IMR-90 (cell line): ENCODE measurements around the gene ALDH1B1. TPM values are rescaled to one million over a fixed set of nuclear protein-coding genes. Genes with fewer than 3 reads are reported as not detected.

Experiments used
- ATAC-seq: fragments of 200-7000 bp; cut with Tn5 transposase; 2 replicates; pipeline ENCODE4 v1.9.1; 2020; ENCODE audit warnings: low read depth, mild to moderate bottlenecking, moderate library complexity
- BruUV-seq: library from RNA; stranded (reverse); fragments of 400-500 nt; replicated peaks from 2 replicates; lab custom pipeline; 2021; lab: Mats Ljungman, UMichigan
- CTCF ChIA-PET: fragments of 300-600 bp; formaldehyde crosslinking; extraction: SDS; loops from one replicate; lab custom pipeline; 2021; ENCODE audit warnings: antibody characterized with exemption; lab: Yijun Ruan, JAX
- POLR2A ChIA-PET: fragments of 300-600 bp; sonication (Branson Sonifier 250); formaldehyde crosslinking; loops from one replicate; lab custom pipeline; 2022; ENCODE audit warnings: antibody characterized with exemption; ENCODE audit not compliant: unreplicated experiment; lab: Charles Lee
- DNase-seq: peaks from one replicate; pipeline ENCODE4 v3.0.0; 2013
- H2AFZ ChIP-seq: replicated peaks from 2 replicates; pipeline ENCODE3; 2013; ENCODE audit warnings: low read length, mild to moderate bottlenecking; ENCODE audit not compliant: poor library complexity
- H2AK5ac ChIP-seq: 2 replicates; pipeline ENCODE4 v1.6.1; 2013; ENCODE audit warnings: low read depth, low read length, inconsistent platforms
- H2AK9ac ChIP-seq: replicated peaks from 2 replicates; pipeline ENCODE3; 2013; ENCODE audit warnings: mild to moderate bottlenecking, low read depth, low read length, moderate library complexity; ENCODE audit not compliant: poor library complexity
- H2BK120ac ChIP-seq: 2 replicates; pipeline ENCODE4 v1.6.1; 2013; ENCODE audit warnings: low read depth, low read length, inconsistent platforms
- H2BK15ac ChIP-seq: 3 replicates; pipeline ENCODE4 v1.6.1; 2013; ENCODE audit warnings: low read depth, low read length, inconsistent platforms
- H2BK20ac ChIP-seq: 2 replicates; pipeline ENCODE4 v1.6.1; 2013; ENCODE audit warnings: low read depth, mild to moderate bottlenecking, inconsistent platforms, low read length, moderate library complexity
- H2BK5ac ChIP-seq: 2 replicates; pipeline ENCODE4 v1.6.1; 2013; ENCODE audit warnings: mild to moderate bottlenecking, low read depth, low read length, inconsistent platforms; ENCODE audit not compliant: poor library complexity, severe bottlenecking
- H3K14ac ChIP-seq: replicated peaks from 2 replicates; pipeline ENCODE4 v1.6.1; 2013; ENCODE audit warnings: low read depth, low read length, inconsistent platforms
- H3K18ac ChIP-seq: 2 replicates; pipeline ENCODE4 v1.6.1; 2013; ENCODE audit warnings: low read depth, low read length, control low read depth
- H3K23ac ChIP-seq: 2 replicates; pipeline ENCODE4 v1.6.1; 2013; ENCODE audit warnings: low read depth, low read length, inconsistent platforms
- H3K27ac ChIP-seq: 2 replicates; pipeline ENCODE4 v1.5.1; 2013; ENCODE audit warnings: mild to moderate bottlenecking, control low read depth, low read length; ENCODE audit not compliant: insufficient read depth
- H3K27me3 ChIP-seq: 2 replicates; pipeline ENCODE4 v1.6.1; 2013; ENCODE audit warnings: low read length; ENCODE audit not compliant: control insufficient read depth, insufficient read depth
- H3K36me3 ChIP-seq: 2 replicates; pipeline ENCODE4 v1.6.1; 2013; ENCODE audit warnings: low read length, mixed read lengths; ENCODE audit not compliant: control insufficient read depth, insufficient read depth
- H3K4ac ChIP-seq: 2 replicates; pipeline ENCODE4 v1.6.1; 2013; ENCODE audit warnings: low read depth, low read length, inconsistent platforms
- H3K4me1 ChIP-seq: 2 replicates; pipeline ENCODE4 v1.6.1; 2013; ENCODE audit warnings: low read length, mixed read lengths; ENCODE audit not compliant: control insufficient read depth, insufficient read depth
- H3K4me2 ChIP-seq: 2 replicates; pipeline ENCODE4 v1.6.1; 2013; ENCODE audit warnings: low read depth, mild to moderate bottlenecking, control low read depth, low read length, moderate library complexity
- H3K4me3 ChIP-seq: 2 replicates; pipeline ENCODE4 v1.5.1; 2013; ENCODE audit warnings: low read depth, mild to moderate bottlenecking, control low read depth, low read length, moderate library complexity; ENCODE audit not compliant: insufficient read depth
- H3K56ac ChIP-seq: 2 replicates; pipeline ENCODE4 v1.6.1; 2013; ENCODE audit warnings: low read length, inconsistent platforms; ENCODE audit not compliant: insufficient read depth; ENCODE audit errors: extremely low read depth
- H3K79me1 ChIP-seq, 2 experiments: 2 replicates each; pipeline ENCODE4 v1.6.1; 2013; ENCODE audit warnings: low read length in 2 of 2, inconsistent platforms in 1 of 2, low read depth in 1 of 2
- H3K9ac ChIP-seq: 2 replicates; pipeline ENCODE4 v1.6.1; 2013; ENCODE audit warnings: low read depth, low read length, control low read depth
- H3K9me1 ChIP-seq: 2 replicates; pipeline ENCODE4 v1.6.1; 2013; ENCODE audit warnings: low read length, inconsistent platforms; ENCODE audit not compliant: insufficient read depth
- H3K9me3 ChIP-seq: 2 replicates; pipeline ENCODE4 v1.6.1; 2013; ENCODE audit warnings: low read length; ENCODE audit not compliant: control insufficient read depth, insufficient read depth
- H4K20me1 ChIP-seq: 2 replicates; pipeline ENCODE4 v1.6.1; 2013; ENCODE audit warnings: low read length, inconsistent platforms; ENCODE audit not compliant: insufficient read depth
- H4K5ac ChIP-seq: 2 replicates; pipeline ENCODE4 v1.6.1; 2013; ENCODE audit warnings: mild to moderate bottlenecking, low read depth, low read length, control low read depth
- H4K8ac ChIP-seq, 2 experiments: 2 replicates each; pipeline ENCODE4 v1.6.1; 2013; ENCODE audit warnings: low read depth in 2 of 2, low read length in 2 of 2, control low read depth in 1 of 2, inconsistent platforms in 1 of 2
- H4K91ac ChIP-seq: 2 replicates; pipeline ENCODE4 v1.6.1; 2013; ENCODE audit warnings: low read depth, low read length, inconsistent platforms; ENCODE audit not compliant: insufficient read depth
- BHLHE40 ChIP-seq: fragments of 150-350 bp; IDR thresholded peaks from 2 replicates; pipeline ENCODE4 v1.6.1; 2016; ENCODE audit warnings: mild to moderate bottlenecking, low read depth, low read length
- CEBPB ChIP-seq: IDR thresholded peaks from 2 replicates; pipeline ENCODE4 v1.6.1; 2012; ENCODE audit warnings: low read depth, low read length, improper control_type of control experiment
- CHD1 ChIP-seq: IDR thresholded peaks from 2 replicates; pipeline ENCODE4 v1.6.1; 2012; ENCODE audit warnings: low read depth, low read length, improper control_type of control experiment
- FOS ChIP-seq: fragments of 150-350 bp; IDR thresholded peaks from 2 replicates; pipeline ENCODE4 v1.6.1; 2016; ENCODE audit warnings: low read depth, low read length
- MAFK ChIP-seq: IDR thresholded peaks from 2 replicates; pipeline ENCODE4 v1.6.1; 2012; ENCODE audit warnings: low read depth, low read length, improper control_type of control experiment
- MAZ ChIP-seq: IDR thresholded peaks from 2 replicates; pipeline ENCODE4 v1.6.1; 2012; ENCODE audit warnings: low read depth, mild to moderate bottlenecking, low read length, improper control_type of control experiment, moderate library complexity, borderline replicate concordance
- MXI1 ChIP-seq: IDR thresholded peaks from 2 replicates; pipeline ENCODE4 v1.6.1; 2012; ENCODE audit warnings: low read depth, mild to moderate bottlenecking, low read length, moderate library complexity, borderline replicate concordance
- NFE2L2 ChIP-seq: fragments of 150-350 bp; IDR thresholded peaks from 2 replicates; pipeline ENCODE4 v1.6.1; 2016; ENCODE audit warnings: low read depth, mild to moderate bottlenecking, low read length
- POLR2A ChIP-seq: IDR thresholded peaks from 2 replicates; pipeline ENCODE4 v1.6.1; 2012; ENCODE audit warnings: mild to moderate bottlenecking, low read depth, low read length
- RAD21 ChIP-seq: IDR thresholded peaks from 2 replicates; pipeline ENCODE4 v1.6.1; 2012; ENCODE audit warnings: low read length, improper control_type of control experiment
- RCOR1 ChIP-seq: IDR thresholded peaks from 2 replicates; pipeline ENCODE4 v1.6.1; 2012; ENCODE audit warnings: mild to moderate bottlenecking, low read length, improper control_type of control experiment; ENCODE audit not compliant: insufficient replicate concordance
- RFX5 ChIP-seq: IDR thresholded peaks from 2 replicates; pipeline ENCODE4 v1.8.0; 2012; ENCODE audit warnings: low read depth, mild to moderate bottlenecking, low read length, moderate library complexity
- SMC3 ChIP-seq: fragments of 150-350 bp; IDR thresholded peaks from 2 replicates; pipeline ENCODE4 v1.6.1; 2016; ENCODE audit warnings: low read depth, mild to moderate bottlenecking, antibody characterized with exemption, low read length, moderate library complexity
- WGBS, 2 experiments: methylation state at CpG; one replicate each; pipeline versions ENCODE4 v1.1.5 to v1.1.7; 2013; ENCODE audit warnings: missing lambda C conversion rate in 2 of 2; ENCODE audit not compliant: insufficient read length in 1 of 2; ENCODE audit errors: extremely low coverage in 2 of 2; 5-methylcytosine and 5-hydroxymethylcytosine counted together
- dilution Hi-C: fragments of 300-500 bp; cut with HindIII; formaldehyde crosslinking; loops from one replicate; pipeline ENCODE4 v1.14.3; 2018; ENCODE audit warnings: low sequenced_read_pairs; ENCODE audit not compliant: unreplicated experiment
- in situ Hi-C: fragments of 300-500 bp; cut with MboI; formaldehyde crosslinking; loops from 3 replicates; pipeline ENCODE4 v1.14.3; 2019; ENCODE audit warnings: low sequenced_read_pairs, inconsistent platforms, mixed read lengths
- intact Hi-C: fragments of 100-400 bp; cut with micrococcal nuclease; formaldehyde crosslinking; loops from 2 replicates; pipeline ENCODE4 v1.10.0; 2022
- polyA plus RNA-seq, 3 experiments: library from polyadenylated mRNA; depleted of rRNA; stranded (reverse); fragments of >200 nt; gene quantifications; 2 replicates each; pipeline ENCODE4 v1.2.3, GENCODE V29; 2012; ENCODE audit warnings: low replicate concordance in 1 of 3
- total RNA-seq: library from RNA; depleted of rRNA; stranded (reverse); fragments of >200 nt; gene quantifications from 2 replicates; pipeline ENCODE4 v1.2.3, GENCODE V29; 2012
- TF ChIP-seq, protein P1 (sequence below): conservative IDR thresholded peaks from 2 replicates; pipeline ENCODE4 v1.5.1; 2012; ENCODE audit warnings: mild to moderate bottlenecking, low read depth, low read length, improper control_type of control experiment
- TF ChIP-seq, protein P2 (sequence below): fragments of 150-350 bp; IDR thresholded peaks from 2 replicates; pipeline ENCODE4 v1.6.1; 2016; ENCODE audit warnings: low read depth, mild to moderate bottlenecking, low read length, moderate library complexity, borderline replicate concordance
- TF ChIP-seq, protein P3 (sequence below): fragments of 150-350 bp; IDR thresholded peaks from 2 replicates; pipeline ENCODE4 v1.6.1; 2017; ENCODE audit warnings: mild to moderate bottlenecking, antibody characterized with exemption, low read length, low read depth

Gene ALDH1B1
- total and polyA plus RNA-seq, 2 of the 4 experiments (the other 2 are of a cell fraction): 29.6 to 37.6 TPM

DNA sequence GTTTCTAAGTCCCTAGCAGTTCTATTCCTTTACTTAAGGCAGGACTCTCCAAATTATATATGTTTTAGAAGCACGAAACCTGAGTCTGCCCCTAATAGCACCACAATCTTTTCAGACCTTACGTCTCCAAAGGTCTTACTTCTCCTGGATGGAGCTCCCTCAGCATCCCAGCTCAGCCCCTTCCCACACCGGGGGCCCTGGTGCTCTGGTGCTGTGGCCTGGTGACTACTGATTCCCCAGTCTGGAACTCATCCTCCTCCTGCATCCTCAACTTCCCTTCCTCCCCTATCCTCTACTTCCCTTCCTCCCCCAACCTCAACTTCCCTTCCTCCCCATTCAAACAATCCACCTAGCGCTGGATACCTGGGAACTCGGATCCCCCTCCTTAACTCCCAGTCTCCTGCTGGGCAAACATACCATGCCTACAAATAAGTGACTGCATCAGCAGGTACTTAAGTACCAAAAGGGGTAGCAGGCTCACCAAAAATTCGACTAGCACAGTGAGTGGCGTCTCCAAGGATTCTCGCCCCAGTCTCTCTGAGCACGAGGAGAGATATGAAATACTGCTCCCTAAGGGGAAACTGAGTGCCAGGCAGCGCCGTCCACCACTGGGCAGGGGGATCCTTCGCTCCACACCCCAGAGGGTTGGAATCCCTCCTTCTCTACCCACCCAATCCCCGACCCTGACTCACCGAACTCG is 30.9 kb downstream of the ALDH1B1 start:
- Histone ChIP-seq H3K4me3 (peak overlapping the region; percentile 49; the same call in 1 of the 2 replicates), H4K20me1 (no peaks in the 10 kb centered on the region), H2BK5ac (no peak overlapping the region), H3K9me3 (no peaks in the 10 kb centered on the region), H4K8ac (no peak overlapping the region), H3K27me3 (peaks cover 86% of the 10 kb centered on the region), H3K27ac (no peak overlapping the region), H3K56ac (no peak overlapping the region), H2BK15ac (no peak overlapping the region), H3K9me1 (no peaks in the 10 kb centered on the region), H2AFZ (no peak overlapping the region), H3K79me1 (no peaks in the 10 kb centered on the region), H2BK120ac (no peak overlapping the region), H3K4me1 (peaks cover 2% of the 10 kb centered on the region; the same call in 1 of the 2 replicates), H2AK5ac (no peak overlapping the region), H4K5ac (no peak overlapping the region), H3K4me2 (no peak overlapping the region), H4K91ac (no peak overlapping the region), H2BK20ac (no peak overlapping the region), H3K23ac (no peak overlapping the region), H3K9ac (no peak overlapping the region), H3K14ac (no peak overlapping the region), H3K18ac (no peak overlapping the region), H3K4ac (no peak overlapping the region), H3K36me3 (no peaks in the 10 kb centered on the region), H2AK9ac (no peak overlapping the region)
- ChIA-PET POLR2A (no interaction called here), CTCF (no interaction called here)
- BruUV-seq: no TSS peak
- ATAC-seq (no peak), DNase-seq (no peak)
- dilution Hi-C loops (no loop called here), intact Hi-C loops (no loop called here), in situ Hi-C loops (no loop called here)
- TF ChIP-seq, protein P1, sequence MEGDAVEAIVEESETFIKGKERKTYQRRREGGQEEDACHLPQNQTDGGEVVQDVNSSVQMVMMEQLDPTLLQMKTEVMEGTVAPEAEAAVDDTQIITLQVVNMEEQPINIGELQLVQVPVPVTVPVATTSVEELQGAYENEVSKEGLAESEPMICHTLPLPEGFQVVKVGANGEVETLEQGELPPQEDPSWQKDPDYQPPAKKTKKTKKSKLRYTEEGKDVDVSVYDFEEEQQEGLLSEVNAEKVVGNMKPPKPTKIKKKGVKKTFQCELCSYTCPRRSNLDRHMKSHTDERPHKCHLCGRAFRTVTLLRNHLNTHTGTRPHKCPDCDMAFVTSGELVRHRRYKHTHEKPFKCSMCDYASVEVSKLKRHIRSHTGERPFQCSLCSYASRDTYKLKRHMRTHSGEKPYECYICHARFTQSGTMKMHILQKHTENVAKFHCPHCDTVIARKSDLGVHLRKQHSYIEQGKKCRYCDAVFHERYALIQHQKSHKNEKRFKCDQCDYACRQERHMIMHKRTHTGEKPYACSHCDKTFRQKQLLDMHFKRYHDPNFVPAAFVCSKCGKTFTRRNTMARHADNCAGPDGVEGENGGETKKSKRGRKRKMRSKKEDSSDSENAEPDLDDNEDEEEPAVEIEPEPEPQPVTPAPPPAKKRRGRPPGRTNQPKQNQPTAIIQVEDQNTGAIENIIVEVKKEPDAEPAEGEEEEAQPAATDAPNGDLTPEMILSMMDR: no peak
- TF ChIP-seq MAFK (no peak), BHLHE40 (no peak), SMC3 (no peak), MXI1 (no peak), MAZ (no peak), RFX5 (no peak), RAD21 (no peak), CEBPB (no peak), FOS (no peak), NFE2L2 (no peak), CHD1 (no peak), POLR2A (no peak), RCOR1 (no peak)
- TF ChIP-seq, protein P2, sequence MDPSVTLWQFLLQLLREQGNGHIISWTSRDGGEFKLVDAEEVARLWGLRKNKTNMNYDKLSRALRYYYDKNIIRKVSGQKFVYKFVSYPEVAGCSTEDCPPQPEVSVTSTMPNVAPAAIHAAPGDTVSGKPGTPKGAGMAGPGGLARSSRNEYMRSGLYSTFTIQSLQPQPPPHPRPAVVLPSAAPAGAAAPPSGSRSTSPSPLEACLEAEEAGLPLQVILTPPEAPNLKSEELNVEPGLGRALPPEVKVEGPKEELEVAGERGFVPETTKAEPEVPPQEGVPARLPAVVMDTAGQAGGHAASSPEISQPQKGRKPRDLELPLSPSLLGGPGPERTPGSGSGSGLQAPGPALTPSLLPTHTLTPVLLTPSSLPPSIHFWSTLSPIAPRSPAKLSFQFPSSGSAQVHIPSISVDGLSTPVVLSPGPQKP: no peak
- TF ChIP-seq, protein P3, sequence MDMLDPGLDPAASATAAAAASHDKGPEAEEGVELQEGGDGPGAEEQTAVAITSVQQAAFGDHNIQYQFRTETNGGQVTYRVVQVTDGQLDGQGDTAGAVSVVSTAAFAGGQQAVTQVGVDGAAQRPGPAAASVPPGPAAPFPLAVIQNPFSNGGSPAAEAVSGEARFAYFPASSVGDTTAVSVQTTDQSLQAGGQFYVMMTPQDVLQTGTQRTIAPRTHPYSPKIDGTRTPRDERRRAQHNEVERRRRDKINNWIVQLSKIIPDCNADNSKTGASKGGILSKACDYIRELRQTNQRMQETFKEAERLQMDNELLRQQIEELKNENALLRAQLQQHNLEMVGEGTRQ: no peak
- 37% methylated on average over 5 of the region's 15 CpGs; no CpG with 5 or more reads in 1 of the 2 experiments for WGBS, 2 experiments
